ENCODE data around the gene UBL7.

GRCh38 chr15:74428442-74428787 lies 32.5 kb downstream of the UBL7 start:
- TF ChIP-seq CTCF (IDR thresholded peaks at IDR 0.05), result no peak
- no peak for TF ChIP-seq POLR2A (IDR thresholded peaks at IDR 0.05)
- no peak for TF ChIP-seq EP300 (IDR thresholded peaks at IDR 0.05)
